ENCODE results near the gene DNPH1. TPM values are rescaled to one million over a fixed set of nuclear protein-coding genes. Genes with fewer than 3 reads are reported as not detected.

Gene DNPH1
- total and polyA plus RNA-seq, 9 of the 15 experiments (the other 6 are each of a cell fraction or from before 2014, with no cell fraction given): 7.3 to 300 (median 68.7) TPM

DNA sequence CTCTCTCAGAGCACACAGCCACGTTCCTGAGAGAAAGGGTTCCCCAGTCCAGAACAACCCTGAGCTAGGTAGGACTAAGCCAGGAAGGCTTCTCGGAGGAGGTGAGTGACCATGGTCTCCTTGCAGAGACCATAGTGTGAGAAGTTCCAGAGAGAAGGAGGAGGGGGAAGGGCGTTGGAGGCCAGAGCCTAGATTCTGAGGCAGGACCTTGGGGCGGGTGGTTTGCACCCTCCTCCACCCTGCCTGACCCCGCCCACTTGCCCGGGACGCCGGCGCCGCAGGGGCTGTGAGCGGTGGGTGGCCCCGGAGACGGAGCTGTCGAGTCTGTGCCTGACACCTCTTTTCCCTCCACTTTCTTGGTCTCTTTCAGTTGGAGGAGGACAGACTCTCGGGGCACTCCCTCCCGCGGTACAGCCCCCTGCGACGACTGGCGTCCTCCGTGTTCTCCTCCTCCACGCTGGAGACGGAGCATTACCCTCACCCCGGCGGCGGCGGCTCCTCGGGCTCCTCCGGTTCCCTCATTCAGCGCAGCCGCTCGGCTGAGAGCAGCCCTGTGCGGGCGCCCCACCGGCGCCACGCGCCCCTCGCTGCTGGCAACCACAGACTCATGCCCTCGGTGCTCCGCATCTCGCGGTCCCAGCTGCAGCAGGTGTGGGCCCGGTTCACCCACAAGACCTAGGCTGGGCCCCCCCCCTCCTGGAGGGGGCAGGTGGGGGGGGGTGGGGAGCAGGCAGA is 40.2 kb upstream of the DNPH1 start (continued):
- TF ChIP-seq, protein P1, sequence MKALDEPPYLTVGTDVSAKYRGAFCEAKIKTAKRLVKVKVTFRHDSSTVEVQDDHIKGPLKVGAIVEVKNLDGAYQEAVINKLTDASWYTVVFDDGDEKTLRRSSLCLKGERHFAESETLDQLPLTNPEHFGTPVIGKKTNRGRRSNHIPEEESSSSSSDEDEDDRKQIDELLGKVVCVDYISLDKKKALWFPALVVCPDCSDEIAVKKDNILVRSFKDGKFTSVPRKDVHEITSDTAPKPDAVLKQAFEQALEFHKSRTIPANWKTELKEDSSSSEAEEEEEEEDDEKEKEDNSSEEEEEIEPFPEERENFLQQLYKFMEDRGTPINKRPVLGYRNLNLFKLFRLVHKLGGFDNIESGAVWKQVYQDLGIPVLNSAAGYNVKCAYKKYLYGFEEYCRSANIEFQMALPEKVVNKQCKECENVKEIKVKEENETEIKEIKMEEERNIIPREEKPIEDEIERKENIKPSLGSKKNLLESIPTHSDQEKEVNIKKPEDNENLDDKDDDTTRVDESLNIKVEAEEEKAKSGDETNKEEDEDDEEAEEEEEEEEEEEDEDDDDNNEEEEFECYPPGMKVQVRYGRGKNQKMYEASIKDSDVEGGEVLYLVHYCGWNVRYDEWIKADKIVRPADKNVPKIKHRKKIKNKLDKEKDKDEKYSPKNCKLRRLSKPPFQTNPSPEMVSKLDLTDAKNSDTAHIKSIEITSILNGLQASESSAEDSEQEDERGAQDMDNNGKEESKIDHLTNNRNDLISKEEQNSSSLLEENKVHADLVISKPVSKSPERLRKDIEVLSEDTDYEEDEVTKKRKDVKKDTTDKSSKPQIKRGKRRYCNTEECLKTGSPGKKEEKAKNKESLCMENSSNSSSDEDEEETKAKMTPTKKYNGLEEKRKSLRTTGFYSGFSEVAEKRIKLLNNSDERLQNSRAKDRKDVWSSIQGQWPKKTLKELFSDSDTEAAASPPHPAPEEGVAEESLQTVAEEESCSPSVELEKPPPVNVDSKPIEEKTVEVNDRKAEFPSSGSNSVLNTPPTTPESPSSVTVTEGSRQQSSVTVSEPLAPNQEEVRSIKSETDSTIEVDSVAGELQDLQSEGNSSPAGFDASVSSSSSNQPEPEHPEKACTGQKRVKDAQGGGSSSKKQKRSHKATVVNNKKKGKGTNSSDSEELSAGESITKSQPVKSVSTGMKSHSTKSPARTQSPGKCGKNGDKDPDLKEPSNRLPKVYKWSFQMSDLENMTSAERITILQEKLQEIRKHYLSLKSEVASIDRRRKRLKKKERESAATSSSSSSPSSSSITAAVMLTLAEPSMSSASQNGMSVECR (CRISPR knock-in tag; IDR thresholded peaks at IDR 0.05): 0 out of 2 replicates have a peak, but pooled peaks have one; percentile 36
- TF ChIP-seq FOXA1 (IDR thresholded peaks at IDR 0.05; ENCODE audit: borderline replicate concordance): no peak
- TF ChIP-seq ZNF3 (CRISPR knock-in tag; IDR thresholded peaks at IDR 0.05): peak; percentile 85; the same call in 1 of the 2 replicates
- TF ChIP-seq TEAD1 (CRISPR knock-in tag; IDR thresholded peaks at IDR 0.05): 0 out of 4 replicates have a peak, but pooled peaks of 1 of the 2 experiments have one; percentile 32
- no peak for TF ChIP-seq MYBL2 (IDR thresholded peaks at IDR 0.05; ENCODE audit: low read depth)
- TF ChIP-seq MYBL2 (CRISPR knock-in tag; IDR thresholded peaks at IDR 0.05; ENCODE audit: borderline replicate concordance): no peak
- no peak for TF ChIP-seq ETV6 (IDR thresholded peaks at IDR 0.05; ENCODE audit: borderline replicate concordance in 1 of 2, low read depth in 2 of 2, low read length in 1 of 2)
- TF ChIP-seq ETV6 (CRISPR knock-in tag; IDR thresholded peaks at IDR 0.05; ENCODE audit: borderline replicate concordance): no peak
- TF ChIP-seq RBM15 (IDR thresholded peaks at IDR 0.05; ENCODE audit: insufficient read depth, low read length): no peak
- TF ChIP-seq, protein P2, sequence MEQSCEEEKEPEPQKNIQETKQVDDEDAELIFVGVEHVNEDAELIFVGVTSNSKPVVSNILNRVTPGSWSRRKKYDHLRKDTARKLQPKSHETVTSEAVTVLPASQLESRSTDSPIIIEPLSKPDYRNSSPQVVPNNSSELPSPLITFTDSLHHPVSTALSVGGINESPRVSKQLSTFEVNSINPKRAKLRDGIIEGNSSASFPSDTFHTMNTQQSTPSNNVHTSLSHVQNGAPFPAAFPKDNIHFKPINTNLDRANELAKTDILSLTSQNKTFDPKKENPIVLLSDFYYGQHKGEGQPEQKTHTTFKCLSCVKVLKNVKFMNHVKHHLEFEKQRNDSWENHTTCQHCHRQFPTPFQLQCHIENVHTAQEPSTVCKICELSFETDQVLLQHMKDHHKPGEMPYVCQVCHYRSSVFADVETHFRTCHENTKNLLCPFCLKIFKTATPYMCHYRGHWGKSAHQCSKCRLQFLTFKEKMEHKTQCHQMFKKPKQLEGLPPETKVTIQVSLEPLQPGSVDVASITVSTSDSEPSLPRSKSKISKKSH (CRISPR knock-in tag; IDR thresholded peaks at IDR 0.05): no peak
- TF ChIP-seq, protein P3, sequence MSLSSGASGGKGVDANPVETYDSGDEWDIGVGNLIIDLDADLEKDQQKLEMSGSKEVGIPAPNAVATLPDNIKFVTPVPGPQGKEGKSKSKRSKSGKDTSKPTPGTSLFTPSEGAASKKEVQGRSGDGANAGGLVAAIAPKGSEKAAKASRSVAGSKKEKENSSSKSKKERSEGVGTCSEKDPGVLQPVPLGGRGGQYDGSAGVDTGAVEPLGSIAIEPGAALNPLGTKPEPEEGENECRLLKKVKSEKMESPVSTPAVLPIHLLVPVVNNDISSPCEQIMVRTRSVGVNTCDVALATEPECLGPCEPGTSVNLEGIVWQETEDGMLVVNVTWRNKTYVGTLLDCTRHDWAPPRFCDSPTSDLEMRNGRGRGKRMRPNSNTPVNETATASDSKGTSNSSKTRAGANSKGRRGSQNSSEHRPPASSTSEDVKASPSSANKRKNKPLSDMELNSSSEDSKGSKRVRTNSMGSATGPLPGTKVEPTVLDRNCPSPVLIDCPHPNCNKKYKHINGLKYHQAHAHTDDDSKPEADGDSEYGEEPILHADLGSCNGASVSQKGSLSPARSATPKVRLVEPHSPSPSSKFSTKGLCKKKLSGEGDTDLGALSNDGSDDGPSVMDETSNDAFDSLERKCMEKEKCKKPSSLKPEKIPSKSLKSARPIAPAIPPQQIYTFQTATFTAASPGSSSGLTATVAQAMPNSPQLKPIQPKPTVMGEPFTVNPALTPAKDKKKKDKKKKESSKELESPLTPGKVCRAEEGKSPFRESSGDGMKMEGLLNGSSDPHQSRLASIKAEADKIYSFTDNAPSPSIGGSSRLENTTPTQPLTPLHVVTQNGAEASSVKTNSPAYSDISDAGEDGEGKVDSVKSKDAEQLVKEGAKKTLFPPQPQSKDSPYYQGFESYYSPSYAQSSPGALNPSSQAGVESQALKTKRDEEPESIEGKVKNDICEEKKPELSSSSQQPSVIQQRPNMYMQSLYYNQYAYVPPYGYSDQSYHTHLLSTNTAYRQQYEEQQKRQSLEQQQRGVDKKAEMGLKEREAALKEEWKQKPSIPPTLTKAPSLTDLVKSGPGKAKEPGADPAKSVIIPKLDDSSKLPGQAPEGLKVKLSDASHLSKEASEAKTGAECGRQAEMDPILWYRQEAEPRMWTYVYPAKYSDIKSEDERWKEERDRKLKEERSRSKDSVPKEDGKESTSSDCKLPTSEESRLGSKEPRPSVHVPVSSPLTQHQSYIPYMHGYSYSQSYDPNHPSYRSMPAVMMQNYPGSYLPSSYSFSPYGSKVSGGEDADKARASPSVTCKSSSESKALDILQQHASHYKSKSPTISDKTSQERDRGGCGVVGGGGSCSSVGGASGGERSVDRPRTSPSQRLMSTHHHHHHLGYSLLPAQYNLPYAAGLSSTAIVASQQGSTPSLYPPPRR (CRISPR knock-in tag; IDR thresholded peaks at IDR 0.05; ENCODE audit: borderline replicate concordance): no peak
- TF ChIP-seq MCM3 (IDR thresholded peaks at IDR 0.05): no peak
- no peak for TF ChIP-seq RFX1 (IDR thresholded peaks at IDR 0.05)
- TF ChIP-seq ZNF324 (CRISPR knock-in tag; IDR thresholded peaks at IDR 0.05): no peak
- TF ChIP-seq CBX2 (IDR thresholded peaks at IDR 0.05; ENCODE audit: insufficient read depth, low read length, poor library complexity, severe bottlenecking): no peak
- TF ChIP-seq JUN (IDR thresholded peaks at IDR 0.05; ENCODE audit: borderline replicate concordance, low read depth, low read length): no peak
- no peak for TF ChIP-seq JUN (CRISPR knock-in tag; IDR thresholded peaks at IDR 0.05; ENCODE audit: borderline replicate concordance)
